GM12878 (cell line): ENCODE measurements around the gene PELO. TPM values are rescaled to one million over a fixed set of nuclear protein-coding genes. Genes with fewer than 3 reads are reported as not detected.

Source experiments
- ATAC-seq: fragments of 200-7000 bp; cut with Tn5 transposase; 3 replicates; pipeline ENCODE4 v1.9.1; 2020; ENCODE audit warnings: mild to moderate bottlenecking, moderate library complexity
- BruUV-seq: library from RNA; stranded (reverse); fragments of 400-500 nt; replicated peaks from 2 replicates; lab custom pipeline; 2021; lab: Mats Ljungman, UMichigan
- CTCF ChIA-PET: fragments of 300-600 bp; sonication (Branson Sonifier 250); formaldehyde crosslinking; extraction: SDS; loops from one replicate; lab custom pipeline; 2021; ENCODE audit warnings: inconsistent platforms; lab: Yijun Ruan, JAX
- POLR2A ChIA-PET: fragments of 350-600 bp; formaldehyde crosslinking; extraction: SDS; loops from one replicate; lab custom pipeline; 2021; ENCODE audit warnings: inconsistent platforms; lab: Charles Lee
- RAD21 ChIA-PET: fragments of 300-600 bp; sonication (Branson Sonifier 250); formaldehyde crosslinking; loops from one replicate; lab custom pipeline; 2023; ENCODE audit warnings: antibody characterized with exemption; ENCODE audit not compliant: unreplicated experiment; lab: Charles Lee
- SMC1A ChIA-PET: fragments of 300-600 bp; sonication (Branson Sonifier 250); formaldehyde crosslinking; loops from one replicate; lab custom pipeline; 2023; ENCODE audit not compliant: unreplicated experiment, uncharacterized antibody; lab: Charles Lee
- DNase-seq: peaks from one replicate; pipeline ENCODE4 v3.0.0-alpha.2; 2011; ENCODE audit warnings: low read depth, low spot score
- FAIRE-seq: peaks from 3 replicates; lab custom pipeline; 2011; peaks lifted over from hg19 to GRCh38; lab: Jason Lieb, UNC
- H2AFZ ChIP-seq: 2 replicates; pipeline ENCODE4 v1.6.0; 2011; ENCODE audit warnings: low read depth, low read length, control low read depth; ENCODE audit not compliant: control insufficient read depth
- H3K27ac ChIP-seq: 2 replicates; pipeline ENCODE4 v1.5.1; 2011; ENCODE audit warnings: control low read depth; ENCODE audit not compliant: control insufficient read depth, insufficient read depth
- H3K27me3 ChIP-seq, 2 experiments: replicated peaks in 1 of 2; 2 replicates each; pipeline versions ENCODE4 v1.6.0 to v1.6.1; 2011; ENCODE audit warnings: low read length in 1 of 2; ENCODE audit not compliant: control insufficient read depth in 2 of 2, insufficient read depth in 2 of 2
- H3K36me3 ChIP-seq, 2 experiments: 2 replicates each; pipeline ENCODE4 v1.5.1; 2011; ENCODE audit warnings: low read length in 1 of 2; ENCODE audit not compliant: control insufficient read depth in 2 of 2, insufficient read depth in 2 of 2
- H3K4me1 ChIP-seq: 2 replicates; pipeline ENCODE4 v1.6.1; 2011; ENCODE audit warnings: mild to moderate bottlenecking, low read length, moderate library complexity, mixed read lengths; ENCODE audit not compliant: control insufficient read depth, insufficient read depth
- H3K4me2 ChIP-seq: 2 replicates; pipeline ENCODE4 v1.6.0; 2011; ENCODE audit warnings: control low read depth; ENCODE audit not compliant: control insufficient read depth, insufficient read depth
- H3K4me3 ChIP-seq: fragments of 200-600 bp; sonication (generic); 2 replicates; pipeline ENCODE4 v1.5.1; 2016
- H3K79me2 ChIP-seq: 2 replicates; pipeline ENCODE4 v1.6.0; 2011; ENCODE audit warnings: low read length; ENCODE audit not compliant: control insufficient read depth, insufficient read depth
- H3K9ac ChIP-seq: 2 replicates; pipeline ENCODE4 v1.8.0; 2011; ENCODE audit warnings: low read length, control low read depth, mixed read lengths; ENCODE audit not compliant: control insufficient read depth, insufficient read depth
- H3K9me3 ChIP-seq: replicated peaks from 3 replicates; pipeline ENCODE4 v1.5.1; 2011; ENCODE audit warnings: mild to moderate bottlenecking, low read length; ENCODE audit not compliant: control insufficient read depth, insufficient read depth
- H4K20me1 ChIP-seq: 2 replicates; pipeline ENCODE4 v1.6.0; 2011; ENCODE audit not compliant: control insufficient read depth, insufficient read depth
- GATAD2B ChIP-seq: fragments of 450-650 bp; conservative IDR thresholded peaks from 2 replicates; pipeline ENCODE4 v1.6.1; 2017; ENCODE audit warnings: low read depth, mild to moderate bottlenecking, moderate library complexity
- IKZF1 ChIP-seq: fragments of 450-650 bp; conservative IDR thresholded peaks from 2 replicates; pipeline ENCODE4 v1.6.1; 2017; ENCODE audit warnings: antibody characterized with exemption, mild to moderate bottlenecking
- IKZF2 ChIP-seq, 2 experiments: fragments of 450-650 bp; IDR thresholded peaks; 2 replicates each; pipeline ENCODE4 v1.6.1; 2017; ENCODE audit warnings: mild to moderate bottlenecking in 2 of 2, moderate library complexity in 2 of 2
- MEF2A ChIP-seq: IDR thresholded peaks from 2 replicates; pipeline ENCODE4 v1.6.1; 2011; ENCODE audit warnings: low read depth, mild to moderate bottlenecking, low read length, moderate library complexity; ENCODE audit not compliant: insufficient read depth
- MTA2 ChIP-seq: fragments of 450-650 bp; IDR thresholded peaks from 2 replicates; pipeline ENCODE4 v1.6.1; 2016; ENCODE audit warnings: low read depth, mild to moderate bottlenecking, moderate library complexity
- RCOR1 ChIP-seq: conservative IDR thresholded peaks from 2 replicates; pipeline ENCODE4 v1.6.1; 2012; ENCODE audit warnings: low read depth, low read length, improper control_type of control experiment
- RUNX3 ChIP-seq: IDR thresholded peaks from 2 replicates; pipeline ENCODE4 v1.6.1; 2012; ENCODE audit warnings: low read length, inconsistent platforms
- SREBF2 ChIP-seq: IDR thresholded peaks from 2 replicates; pipeline ENCODE4 v1.6.1; 2012; ENCODE audit warnings: mild to moderate bottlenecking, low read length
- SUPT20H ChIP-seq: IDR thresholded peaks from 2 replicates; pipeline ENCODE4 v1.6.1; 2011; ENCODE audit warnings: low read depth, mild to moderate bottlenecking, low read length, moderate library complexity, borderline replicate concordance; ENCODE audit not compliant: control insufficient read depth
- TCF7 ChIP-seq: IDR thresholded peaks from 2 replicates; pipeline ENCODE4 v1.6.1; 2014; ENCODE audit warnings: antibody characterized with exemption, borderline replicate concordance
- in situ Hi-C: fragments of 300-500 bp; cut with MboI; formaldehyde crosslinking; loops from 9 replicates; pipeline ENCODE4 v1.14.3; 2018; ENCODE audit warnings: mixed read lengths
- intact Hi-C: fragments of 100-400 bp; cut with micrococcal nuclease; formaldehyde crosslinking; loops from one replicate; pipeline ENCODE4 v1.14.2; 2022; ENCODE audit not compliant: unreplicated experiment
- polyA plus RNA-seq, 11 experiments: library from polyadenylated mRNA; depleted of rRNA in 4 of 11; unstranded in 6 of 11; stranded (reverse) in 5 of 11; fragments of >200 nt; fragmentation: Nextera tagmentation in 4 of 11; fragmentation: Illumina TruSeq in 1 of 11; extraction: Ambion mirVana in 4 of 11; extraction: Trizol in 1 of 11; gene quantifications; 1 replicate in 1 of 11; 2 replicates in 10 of 11; pipeline versions ENCODE4 v1.2.1 to v1.2.3, GENCODE V29; 2011 to 2016; ENCODE audit warnings: inconsistent platforms in 2 of 11, missing spikeins in 2 of 11, low read depth in 1 of 11
- total RNA-seq, 4 experiments: library from RNA; depleted of rRNA in 3 of 4; stranded (reverse); fragments of >200 nt in 3 of 4; fragmentation: Illumina TruSeq in 1 of 4; extraction: Trizol in 1 of 4; gene quantifications; 2 replicates each; pipeline versions ENCODE4 v1.2.1 to v1.2.3, GENCODE V29; 2013 to 2021
- TF ChIP-seq, protein P1 (sequence below): fragments of 450-650 bp; IDR thresholded peaks from 2 replicates; pipeline ENCODE4 v1.6.1; 2017; ENCODE audit warnings: antibody characterized with exemption, mild to moderate bottlenecking, moderate library complexity
- TF ChIP-seq, protein P2 (sequence below): IDR thresholded peaks from 2 replicates; pipeline ENCODE4 v1.6.1; 2011; ENCODE audit warnings: low read depth, low read length, improper control_type of control experiment, borderline replicate concordance

The PELO gene
- total and polyA plus RNA-seq, 10 of the 15 experiments (the other 5 are each of a cell fraction or from before 2014, with no cell fraction given) = 5.6 to 11.9 (median 8.7) TPM

DNA sequence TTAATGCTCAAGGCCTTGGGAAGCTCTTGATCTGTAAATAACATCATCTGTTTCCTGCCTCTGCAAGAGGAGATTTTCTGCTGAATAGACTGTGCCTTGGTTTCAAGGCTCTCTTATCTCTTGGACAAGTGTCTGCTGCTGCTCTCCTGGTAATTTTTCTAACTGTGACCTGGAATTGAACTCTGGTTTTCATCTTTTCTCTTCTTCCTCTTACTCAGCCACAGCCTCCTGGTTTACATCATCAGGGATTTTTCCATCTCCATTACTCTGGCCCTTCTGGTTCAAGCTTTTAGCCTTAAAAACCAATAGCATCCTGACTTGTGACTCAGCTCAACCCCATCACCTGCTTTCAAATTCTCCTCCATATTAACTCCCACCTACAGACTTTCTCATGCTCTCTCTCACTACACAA lies 49.6 kb upstream of the PELO start:
- intact Hi-C loops = no loop called here
- Histone ChIP-seq H3K27me3 (no peaks in the 10 kb centered on the region), H3K4me3 (no peak overlapping the region), H4K20me1 (no peaks in the 10 kb centered on the region), H3K9me3 (no peaks in the 10 kb centered on the region), H3K9ac (no peak overlapping the region), H3K27ac (no peak overlapping the region), H3K36me3 (no peaks in the 10 kb centered on the region), H3K4me2 (no peak overlapping the region), H3K4me1 (no peaks in the 10 kb centered on the region), H3K79me2 (no peaks in the 10 kb centered on the region), H2AFZ (no peak overlapping the region)
- in situ Hi-C loops = no loop called here
- ChIA-PET POLR2A (interaction anchor here (1.2 kb wide), 1 partner anchor 30 kb away, joined by 3 read pairs; no protein-coding TSS in a partner anchor), RAD21 (no interaction called here), SMC1A (interaction anchor here (0.6 to 1.8 kb wide), 5 partner anchors 16 to 177 kb away, joined by 3 to 7 read pairs (median 3); no protein-coding TSS in a partner anchor), CTCF (interaction anchor here (0.9 to 1.3 kb wide), 2 partner anchors 178 to 359 kb away, joined by 3 read pairs; no protein-coding TSS in a partner anchor)
- DNase-seq = no peak
- TF ChIP-seq RUNX3 = peak; percentile 42; the same call in 1 of the 2 replicates
- TF ChIP-seq, protein P1, sequence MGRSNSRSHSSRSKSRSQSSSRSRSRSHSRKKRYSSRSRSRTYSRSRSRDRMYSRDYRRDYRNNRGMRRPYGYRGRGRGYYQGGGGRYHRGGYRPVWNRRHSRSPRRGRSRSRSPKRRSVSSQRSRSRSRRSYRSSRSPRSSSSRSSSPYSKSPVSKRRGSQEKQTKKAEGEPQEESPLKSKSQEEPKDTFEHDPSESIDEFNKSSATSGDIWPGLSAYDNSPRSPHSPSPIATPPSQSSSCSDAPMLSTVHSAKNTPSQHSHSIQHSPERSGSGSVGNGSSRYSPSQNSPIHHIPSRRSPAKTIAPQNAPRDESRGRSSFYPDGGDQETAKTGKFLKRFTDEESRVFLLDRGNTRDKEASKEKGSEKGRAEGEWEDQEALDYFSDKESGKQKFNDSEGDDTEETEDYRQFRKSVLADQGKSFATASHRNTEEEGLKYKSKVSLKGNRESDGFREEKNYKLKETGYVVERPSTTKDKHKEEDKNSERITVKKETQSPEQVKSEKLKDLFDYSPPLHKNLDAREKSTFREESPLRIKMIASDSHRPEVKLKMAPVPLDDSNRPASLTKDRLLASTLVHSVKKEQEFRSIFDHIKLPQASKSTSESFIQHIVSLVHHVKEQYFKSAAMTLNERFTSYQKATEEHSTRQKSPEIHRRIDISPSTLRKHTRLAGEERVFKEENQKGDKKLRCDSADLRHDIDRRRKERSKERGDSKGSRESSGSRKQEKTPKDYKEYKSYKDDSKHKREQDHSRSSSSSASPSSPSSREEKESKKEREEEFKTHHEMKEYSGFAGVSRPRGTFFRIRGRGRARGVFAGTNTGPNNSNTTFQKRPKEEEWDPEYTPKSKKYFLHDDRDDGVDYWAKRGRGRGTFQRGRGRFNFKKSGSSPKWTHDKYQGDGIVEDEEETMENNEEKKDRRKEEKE = no peak
- no peak for TF ChIP-seq RCOR1
- TF ChIP-seq, protein P2, sequence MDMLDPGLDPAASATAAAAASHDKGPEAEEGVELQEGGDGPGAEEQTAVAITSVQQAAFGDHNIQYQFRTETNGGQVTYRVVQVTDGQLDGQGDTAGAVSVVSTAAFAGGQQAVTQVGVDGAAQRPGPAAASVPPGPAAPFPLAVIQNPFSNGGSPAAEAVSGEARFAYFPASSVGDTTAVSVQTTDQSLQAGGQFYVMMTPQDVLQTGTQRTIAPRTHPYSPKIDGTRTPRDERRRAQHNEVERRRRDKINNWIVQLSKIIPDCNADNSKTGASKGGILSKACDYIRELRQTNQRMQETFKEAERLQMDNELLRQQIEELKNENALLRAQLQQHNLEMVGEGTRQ = no peak
- peak; percentile 47; the same call in 1 of the 2 replicates for TF ChIP-seq IKZF1
- TF ChIP-seq SREBF2 = no peak
- TF ChIP-seq GATAD2B = no peak
- TF ChIP-seq SUPT20H = no peak
- 0 out of 4 replicates have a peak, but pooled peaks of 1 of the 2 experiments have one; percentile 16 for TF ChIP-seq IKZF2 (IDR thresholded peaks at IDR 0.05)
- TF ChIP-seq MTA2 = no peak
- no peak for TF ChIP-seq TCF7
- no peak for TF ChIP-seq MEF2A
- no peak for FAIRE-seq
- BruUV-seq = no TSS peak
- ATAC-seq = no peak
